ENCODE data around the gene STIM2.

STIM2 gene

DNA sequence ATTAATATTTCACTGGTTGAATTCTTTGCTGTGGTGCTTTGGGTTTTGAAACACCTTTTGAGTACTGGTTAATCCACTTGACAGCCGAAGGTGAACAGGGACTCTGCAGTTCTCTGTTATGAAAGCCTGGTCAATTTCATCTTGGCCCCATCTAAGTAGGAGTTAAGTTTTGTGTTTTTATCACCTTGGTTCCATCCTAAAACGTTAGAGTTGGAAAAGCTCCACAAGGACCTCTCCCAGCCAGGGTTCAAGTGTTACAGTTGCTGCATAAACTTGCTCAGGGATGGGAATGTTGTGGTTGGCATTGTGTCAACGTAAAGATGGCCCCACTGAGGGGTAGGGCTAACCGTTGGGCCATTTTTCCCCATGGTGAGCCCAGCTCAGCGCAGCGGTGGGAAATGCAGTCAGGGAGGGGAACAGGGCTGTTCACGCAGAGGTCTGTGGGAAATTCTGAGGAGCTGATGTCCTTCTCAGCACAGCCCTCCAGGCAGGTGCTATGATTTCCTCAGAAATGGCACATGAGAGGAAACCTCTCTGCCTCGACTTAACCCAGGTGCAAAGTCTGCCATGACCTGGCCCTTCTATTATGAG, 188.7 kb downstream of the STIM2 start:
- TF ChIP-seq GATA2 (IDR thresholded peaks at IDR 0.05; ENCODE audit: low read depth, low read length), result no peak
- no peak for TF ChIP-seq GATA3 (IDR thresholded peaks at IDR 0.05; ENCODE audit: low read depth, low read length)

DNA sequence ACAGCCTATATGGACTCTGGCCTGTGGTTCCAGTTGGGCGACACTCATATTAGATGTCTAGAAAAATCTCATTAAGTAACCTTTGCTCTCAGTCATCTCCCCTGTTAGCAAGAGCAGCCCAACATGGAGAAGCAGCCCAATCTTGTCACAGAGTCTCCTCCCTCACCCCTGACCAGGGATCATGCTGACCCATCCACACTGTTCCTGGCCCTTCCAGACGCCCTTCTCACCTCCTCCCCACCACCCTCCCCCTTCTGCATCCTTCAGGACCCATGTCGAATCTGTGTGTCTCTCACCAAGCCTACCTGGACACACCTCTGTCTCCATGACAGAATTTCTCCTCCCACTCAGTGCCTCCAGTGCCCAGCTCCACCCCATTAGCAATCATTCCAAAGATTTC, 190.1 kb downstream of the STIM2 start:
- no peak for TF ChIP-seq GATA2 (IDR thresholded peaks at IDR 0.05; ENCODE audit: low read depth, low read length)
- TF ChIP-seq GATA3 (IDR thresholded peaks at IDR 0.05; ENCODE audit: low read depth, low read length), result no peak

DNA sequence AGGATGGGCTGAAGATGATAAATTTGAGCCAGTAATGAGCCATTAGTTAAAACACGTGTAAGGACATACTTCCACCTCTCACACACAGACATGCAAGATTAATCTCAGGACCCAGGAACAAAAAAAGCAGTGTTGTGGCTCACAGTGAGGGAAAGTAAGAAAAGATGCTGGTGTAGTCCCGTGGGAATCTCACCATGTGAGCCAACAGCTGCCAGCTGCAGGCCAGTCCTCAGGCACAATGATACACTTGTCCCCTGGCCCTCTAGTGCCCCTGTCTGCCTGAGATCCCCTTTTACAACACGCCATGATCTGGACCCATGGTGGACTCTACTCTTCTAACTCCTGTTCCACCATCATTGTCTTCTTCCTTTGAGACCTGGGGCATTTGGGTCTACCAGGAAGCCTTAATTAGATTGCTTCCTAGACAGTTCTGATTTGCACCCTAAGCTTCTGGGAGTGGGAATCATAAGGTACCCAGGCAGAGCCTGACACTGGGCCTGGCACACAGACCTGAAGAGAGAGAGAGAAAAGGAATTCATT, 194.7 kb downstream of the STIM2 start:
- no peak for TF ChIP-seq GATA2 (IDR thresholded peaks at IDR 0.05; ENCODE audit: low read depth, low read length)
- no peak for TF ChIP-seq GATA3 (IDR thresholded peaks at IDR 0.05; ENCODE audit: low read depth, low read length)

DNA sequence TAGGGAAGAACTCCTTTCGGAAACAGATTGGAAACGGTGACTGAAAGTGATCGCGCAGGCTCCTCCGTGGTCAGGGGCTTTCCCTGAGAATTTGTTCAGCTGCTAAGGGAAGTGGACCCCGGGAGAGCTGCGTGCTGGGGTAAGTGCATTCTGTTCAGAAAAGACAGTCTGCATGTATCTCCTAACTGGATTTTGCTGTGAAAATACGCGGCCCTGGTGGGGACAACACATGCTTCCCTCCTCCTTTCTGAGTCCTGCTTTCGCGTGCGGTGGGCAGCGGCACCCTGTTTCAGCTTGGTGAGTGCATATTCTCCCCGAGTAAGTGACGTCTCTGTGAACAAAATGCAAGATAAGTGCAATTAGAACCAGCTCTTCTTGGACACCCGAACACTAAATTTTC, 195.6 kb downstream of the STIM2 start:
- TF ChIP-seq GATA3 (IDR thresholded peaks at IDR 0.05; ENCODE audit: low read depth, low read length), result no peak
- TF ChIP-seq GATA2 (IDR thresholded peaks at IDR 0.05; ENCODE audit: low read depth, low read length), result no peak

DNA sequence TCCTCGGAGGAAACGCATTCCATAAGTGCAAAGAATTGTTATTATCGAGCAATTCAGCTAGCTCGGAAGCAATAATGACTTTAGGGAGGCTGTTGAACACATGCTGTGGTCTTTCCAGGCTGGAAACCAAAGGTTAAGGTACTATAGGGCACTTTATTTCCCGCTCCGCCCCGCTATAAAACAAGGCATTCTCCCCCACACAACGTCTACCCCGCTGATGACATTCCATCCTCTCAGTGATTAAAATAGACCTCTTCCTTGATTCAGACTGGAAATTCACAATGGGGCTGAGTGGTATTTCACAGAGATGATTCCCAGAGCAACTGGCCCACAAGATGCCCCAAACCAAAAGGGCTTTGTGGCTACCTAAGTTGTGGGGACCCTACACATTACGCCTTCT, 196.4 kb downstream of the STIM2 start:
- no peak for TF ChIP-seq GATA3 (IDR thresholded peaks at IDR 0.05; ENCODE audit: low read depth, low read length)
- TF ChIP-seq GATA2 (IDR thresholded peaks at IDR 0.05; ENCODE audit: low read depth, low read length), result no peak

DNA sequence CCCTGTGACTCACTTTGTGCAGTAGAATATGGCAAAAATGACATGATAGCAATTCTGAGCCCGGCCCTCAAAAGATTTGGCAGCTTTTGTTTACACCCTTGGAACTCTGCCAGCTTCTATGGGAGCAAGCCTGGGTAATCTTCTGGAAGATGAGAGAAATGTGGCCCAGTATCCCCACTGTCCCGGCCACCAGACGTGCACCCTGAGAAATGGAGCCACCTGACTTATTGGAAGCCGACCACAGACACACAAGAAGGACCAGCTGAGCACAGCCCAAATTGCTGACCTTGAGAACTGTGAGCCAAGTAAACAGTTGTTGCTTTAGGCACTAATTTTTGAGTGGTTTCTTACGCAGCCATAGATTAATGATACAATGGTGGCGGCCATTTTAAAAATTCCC, 197.0 kb downstream of the STIM2 start:
- TF ChIP-seq GATA3 (IDR thresholded peaks at IDR 0.05; ENCODE audit: low read depth, low read length), result no peak
- no peak for TF ChIP-seq GATA2 (IDR thresholded peaks at IDR 0.05; ENCODE audit: low read depth, low read length)

DNA sequence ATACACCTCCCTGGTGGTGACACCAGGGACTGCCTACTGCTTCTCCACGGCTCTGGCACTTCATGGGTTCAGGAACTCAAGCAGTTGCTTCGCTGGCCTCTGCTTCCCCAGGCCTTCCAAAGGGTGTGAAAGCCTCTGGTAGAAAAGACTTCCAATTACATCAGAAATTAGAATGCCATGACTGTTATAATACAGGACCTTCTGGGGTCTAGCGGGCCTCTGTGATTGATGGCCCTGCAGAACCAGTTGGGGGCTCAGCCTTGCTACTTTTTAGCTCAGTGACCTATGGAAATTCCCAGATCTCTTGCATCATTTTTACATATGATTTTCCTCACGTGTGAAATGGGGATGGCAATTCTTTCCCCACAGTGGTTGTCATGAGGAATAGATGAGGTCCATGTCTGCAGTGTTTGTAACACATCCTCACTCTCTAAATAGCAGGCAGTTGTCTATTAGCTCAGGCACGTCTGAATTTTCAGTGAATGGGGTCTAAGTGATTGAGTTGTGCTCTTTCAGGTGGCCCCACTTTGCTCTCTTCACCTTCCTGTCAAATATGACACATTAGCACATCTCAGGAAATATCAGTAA, 198.3 kb downstream of the STIM2 start:
- TF ChIP-seq GATA2 (IDR thresholded peaks at IDR 0.05; ENCODE audit: low read depth, low read length) (no peak), GATA3 (IDR thresholded peaks at IDR 0.05; ENCODE audit: low read depth, low read length) (no peak)

DNA sequence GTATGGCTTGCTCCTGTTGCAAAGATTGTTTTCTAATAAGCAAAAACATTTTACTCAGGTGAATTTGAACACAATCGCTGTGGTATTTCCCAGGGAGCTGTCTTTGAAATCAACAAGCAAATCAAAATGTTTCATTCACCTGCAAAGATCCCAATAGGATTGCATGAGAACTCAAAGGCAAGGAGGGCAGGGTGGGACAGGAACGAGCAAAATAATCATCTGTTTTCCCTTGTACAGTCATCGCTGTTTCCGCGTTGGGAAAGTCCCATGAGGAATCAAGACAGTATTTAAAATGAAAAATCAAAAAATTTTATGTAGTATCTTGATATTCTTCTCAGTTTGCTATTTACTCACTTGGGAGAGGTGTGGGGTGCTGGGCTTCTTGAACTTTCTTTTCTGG, 198.8 kb downstream of the STIM2 start:
- TF ChIP-seq GATA3 (IDR thresholded peaks at IDR 0.05; ENCODE audit: low read depth, low read length) (no peak), GATA2 (IDR thresholded peaks at IDR 0.05; ENCODE audit: low read depth, low read length) (no peak)

DNA sequence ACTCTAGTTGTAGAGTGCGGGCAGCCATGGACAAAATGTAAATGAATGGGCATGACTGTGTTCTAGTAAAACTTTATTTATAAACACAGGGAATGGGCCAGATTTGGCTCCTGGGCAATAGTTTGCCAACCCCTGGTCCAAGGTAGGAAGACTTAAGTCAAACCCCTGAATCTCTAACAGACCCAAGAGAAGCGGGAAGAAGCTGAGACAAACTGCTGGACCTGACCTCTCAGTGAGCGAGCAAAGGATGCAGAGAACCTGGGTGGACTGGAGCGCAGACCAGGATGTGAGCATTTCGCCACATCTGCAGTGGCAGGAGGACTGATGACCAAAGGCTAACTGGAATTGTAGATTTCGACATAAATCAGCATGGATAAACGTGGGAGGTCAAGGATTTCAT, 201.6 kb downstream of the STIM2 start:
- TF ChIP-seq GATA2 (IDR thresholded peaks at IDR 0.05; ENCODE audit: low read depth, low read length), result no peak

DNA sequence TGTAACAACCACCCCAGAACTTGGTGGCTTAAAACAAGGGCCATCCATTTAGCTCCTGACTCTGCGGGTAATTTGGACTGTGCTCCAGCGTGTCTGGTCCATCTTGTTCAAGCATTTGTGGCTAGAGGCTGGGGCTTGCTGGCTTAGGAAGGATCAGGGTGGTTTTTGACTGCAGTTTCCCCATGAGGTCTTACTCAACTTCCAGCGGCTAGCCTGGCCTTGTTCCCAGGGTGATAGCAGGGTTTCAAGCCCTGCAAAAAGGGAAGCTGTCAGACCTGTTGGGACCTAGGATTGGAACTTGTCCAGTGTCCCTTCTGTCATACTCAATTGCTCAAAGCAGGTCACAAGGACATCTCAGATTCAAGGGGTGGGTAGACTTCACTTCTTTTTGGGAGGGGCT, 205.9 kb downstream of the STIM2 start:
- TF ChIP-seq GATA3 (IDR thresholded peaks at IDR 0.05; ENCODE audit: low read depth, low read length) (no peak), GATA2 (IDR thresholded peaks at IDR 0.05; ENCODE audit: low read depth, low read length) (no peak)

DNA sequence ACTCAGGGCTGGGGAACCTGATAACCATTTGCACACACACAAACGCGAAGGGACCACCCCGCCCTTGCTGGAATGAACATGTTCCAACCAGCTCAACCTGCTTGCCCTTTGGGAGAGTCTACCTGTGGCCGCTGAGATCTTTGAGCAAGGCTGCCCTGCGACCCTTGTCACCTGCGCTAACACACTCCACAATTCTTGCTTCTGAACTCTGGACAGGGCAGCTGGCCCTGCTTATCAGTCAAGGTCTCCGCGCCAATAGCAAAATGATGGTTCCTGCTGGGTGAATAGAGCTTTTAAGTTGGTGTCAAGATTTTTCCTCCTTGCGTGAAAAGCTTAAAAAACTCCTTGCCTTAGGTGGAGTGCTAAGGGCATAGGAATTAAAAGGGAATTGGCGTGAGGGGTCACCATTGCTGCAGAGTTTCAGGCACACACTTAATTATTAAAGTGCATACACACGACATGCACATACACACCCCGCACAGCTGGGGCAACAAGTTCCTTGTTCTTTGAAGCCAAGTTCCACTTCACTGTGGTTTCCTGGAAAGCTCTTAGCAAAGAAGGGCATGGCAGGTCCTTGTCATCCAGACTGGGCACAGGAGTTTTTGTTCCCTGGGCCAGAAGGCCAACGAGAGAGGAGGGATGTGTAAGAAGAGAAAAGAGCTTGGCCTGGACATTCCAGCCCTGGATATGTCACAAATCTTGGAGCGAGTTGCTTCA, 207.7 kb downstream of the STIM2 start:
- TF ChIP-seq GATA3 (IDR thresholded peaks at IDR 0.05; ENCODE audit: low read depth, low read length), result no peak
- no peak for TF ChIP-seq GATA2 (IDR thresholded peaks at IDR 0.05; ENCODE audit: low read depth, low read length)

All from SH-SY5Y (cell line).